ENCODE measurements around the gene MPV17L2.

The MPV17L2 gene

GRCh38 chr19:18159810-18160209 is 33.2 kb upstream of the MPV17L2 start:
- H3K79me2 ChIP-seq = peaks cover 9% of the 10 kb centered on the region
- no peak overlapping the region for H3K4me3 ChIP-seq (ENCODE audit: low read depth, low read length)
- H2AFZ ChIP-seq = no peak overlapping the region
- no peak overlapping the region for H3K9ac ChIP-seq
- TF ChIP-seq, protein P1, sequence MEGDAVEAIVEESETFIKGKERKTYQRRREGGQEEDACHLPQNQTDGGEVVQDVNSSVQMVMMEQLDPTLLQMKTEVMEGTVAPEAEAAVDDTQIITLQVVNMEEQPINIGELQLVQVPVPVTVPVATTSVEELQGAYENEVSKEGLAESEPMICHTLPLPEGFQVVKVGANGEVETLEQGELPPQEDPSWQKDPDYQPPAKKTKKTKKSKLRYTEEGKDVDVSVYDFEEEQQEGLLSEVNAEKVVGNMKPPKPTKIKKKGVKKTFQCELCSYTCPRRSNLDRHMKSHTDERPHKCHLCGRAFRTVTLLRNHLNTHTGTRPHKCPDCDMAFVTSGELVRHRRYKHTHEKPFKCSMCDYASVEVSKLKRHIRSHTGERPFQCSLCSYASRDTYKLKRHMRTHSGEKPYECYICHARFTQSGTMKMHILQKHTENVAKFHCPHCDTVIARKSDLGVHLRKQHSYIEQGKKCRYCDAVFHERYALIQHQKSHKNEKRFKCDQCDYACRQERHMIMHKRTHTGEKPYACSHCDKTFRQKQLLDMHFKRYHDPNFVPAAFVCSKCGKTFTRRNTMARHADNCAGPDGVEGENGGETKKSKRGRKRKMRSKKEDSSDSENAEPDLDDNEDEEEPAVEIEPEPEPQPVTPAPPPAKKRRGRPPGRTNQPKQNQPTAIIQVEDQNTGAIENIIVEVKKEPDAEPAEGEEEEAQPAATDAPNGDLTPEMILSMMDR (IDR thresholded peaks at IDR 0.05) = no peak
- no peaks in the 10 kb centered on the region for H3K27me3 ChIP-seq (ENCODE audit: control insufficient read depth, insufficient read depth, low read length)
- H3K4me1 ChIP-seq = peaks cover 26% of the 10 kb centered on the region
- no peaks in the 10 kb centered on the region for H3K9me3 ChIP-seq (ENCODE audit: control insufficient read depth, low read length)
- no peak overlapping the region for H3K4me2 ChIP-seq (ENCODE audit: low read length)
- H3K27ac ChIP-seq = no peak overlapping the region
- no peaks in the 10 kb centered on the region for H3K36me3 ChIP-seq (ENCODE audit: control insufficient read depth, insufficient read depth, low read length)

DNA sequence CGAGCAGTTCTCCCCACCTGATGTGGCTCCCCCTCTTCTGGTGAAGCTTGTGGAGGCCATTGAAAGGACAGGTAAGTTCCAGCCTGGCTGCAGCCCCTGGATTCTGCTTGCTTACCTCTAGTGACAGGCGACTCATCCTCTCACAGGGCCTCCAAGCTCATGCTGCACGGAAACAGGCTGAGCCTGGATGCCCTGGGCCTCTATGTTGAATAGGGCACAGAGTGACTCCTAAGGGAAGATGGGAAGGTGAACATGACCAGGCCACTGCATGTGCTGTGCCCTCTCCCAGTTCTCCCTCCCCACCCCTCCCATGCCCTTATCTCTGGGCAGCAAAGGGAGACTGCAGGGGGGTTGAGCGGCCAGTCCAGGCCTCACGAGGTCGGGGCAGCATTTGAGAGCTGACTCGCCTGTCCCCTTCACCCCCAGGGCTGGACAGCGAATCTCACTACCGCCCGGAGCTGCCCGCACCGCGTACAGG is 32.5 kb upstream of the MPV17L2 start:
- no peak overlapping the region for H2AFZ ChIP-seq
- H3K79me2 ChIP-seq = peaks cover 9% of the 10 kb centered on the region
- no peaks in the 10 kb centered on the region for H3K9me3 ChIP-seq (ENCODE audit: control insufficient read depth, low read length)
- peak overlapping the region; percentile 63 for H3K27ac ChIP-seq
- H3K9ac ChIP-seq = no peak overlapping the region
- H3K27me3 ChIP-seq (ENCODE audit: control insufficient read depth, insufficient read depth, low read length) = no peaks in the 10 kb centered on the region
- TF ChIP-seq, protein P1 (IDR thresholded peaks at IDR 0.05) = no peak
- H3K4me3 ChIP-seq (ENCODE audit: low read depth, low read length) = no peak overlapping the region
- peaks cover 25% of the 10 kb centered on the region for H3K4me1 ChIP-seq
- H3K4me2 ChIP-seq (ENCODE audit: low read length) = peak overlapping the region; percentile 57
- no peaks in the 10 kb centered on the region for H3K36me3 ChIP-seq (ENCODE audit: control insufficient read depth, insufficient read depth, low read length)

GRCh38 chr19:18160971-18161635 is 31.9 kb upstream of the MPV17L2 start:
- no peaks in the 10 kb centered on the region for H3K9me3 ChIP-seq (ENCODE audit: control insufficient read depth, low read length)
- TF ChIP-seq, protein P1 (IDR thresholded peaks at IDR 0.05) = no peak
- H3K36me3 ChIP-seq (ENCODE audit: control insufficient read depth, insufficient read depth, low read length) = no peaks in the 10 kb centered on the region
- peaks cover 6% of the 10 kb centered on the region for H3K79me2 ChIP-seq
- H3K27ac ChIP-seq = peak overlapping the region; percentile 63
- no peaks in the 10 kb centered on the region for H3K27me3 ChIP-seq (ENCODE audit: control insufficient read depth, insufficient read depth, low read length)
- H3K9ac ChIP-seq = no peak overlapping the region
- H2AFZ ChIP-seq = no peak overlapping the region
- H3K4me2 ChIP-seq (ENCODE audit: low read length) = peak overlapping the region; percentile 57
- H3K4me1 ChIP-seq = peaks cover 19% of the 10 kb centered on the region
- H3K4me3 ChIP-seq (ENCODE audit: low read depth, low read length) = no peak overlapping the region

DNA sequence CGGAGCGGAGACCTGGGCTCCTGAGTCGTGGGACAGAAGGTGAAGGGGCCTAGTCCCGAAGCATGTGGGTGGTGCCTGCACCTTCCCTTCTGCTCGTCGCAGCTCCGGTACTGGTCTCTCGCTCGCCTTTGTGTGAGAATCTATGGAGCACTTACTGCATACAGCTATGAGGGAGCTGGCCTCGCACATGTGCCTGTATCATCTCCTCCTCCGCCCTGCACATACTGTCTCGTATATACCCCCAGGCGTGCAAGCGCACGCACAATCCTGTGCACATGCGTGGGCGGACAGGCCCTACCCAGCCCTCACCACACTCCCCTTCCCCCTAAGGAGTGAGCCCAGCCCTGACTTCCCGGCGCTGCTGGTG is 31.4 kb upstream of the MPV17L2 start:
- no peaks in the 10 kb centered on the region for H3K36me3 ChIP-seq (ENCODE audit: control insufficient read depth, insufficient read depth, low read length)

More for the DNA sequence above, 31.4 kb upstream of the MPV17L2 start:
- Histone ChIP-seq H3K4me3 (ENCODE audit: low read depth, low read length) (no peak overlapping the region), H3K9me3 (ENCODE audit: control insufficient read depth, low read length) (no peaks in the 10 kb centered on the region), H3K27ac (no peak overlapping the region), H2AFZ (no peak overlapping the region), H3K79me2 (peaks cover 6% of the 10 kb centered on the region), H3K4me2 (ENCODE audit: low read length) (no peak overlapping the region), H3K27me3 (ENCODE audit: control insufficient read depth, insufficient read depth, low read length) (no peaks in the 10 kb centered on the region), H3K9ac (no peak overlapping the region), H3K4me1 (peaks cover 14% of the 10 kb centered on the region)
- TF ChIP-seq, protein P1 (IDR thresholded peaks at IDR 0.05) = no peak

Data from parathyroid adenoma (tissue), 2 donors.